OCI-LY7 (cell line): ENCODE measurements around the gene GPR180. TPM values are rescaled to one million over a fixed set of nuclear protein-coding genes. Genes with fewer than 3 reads are reported as not detected.

ENCODE experiments used
- Bru-seq: library from RNA; stranded (reverse); fragments of 400-500 nt; gene quantifications from one replicate; lab custom pipeline; 2021; lab: Mats Ljungman, UMichigan
- BruChase-seq, 2 experiments: library from RNA; stranded (reverse); fragments of 400-500 nt; gene quantifications; one replicate each; lab custom pipeline; 2021; lab: Mats Ljungman, UMichigan
- BruUV-seq: library from RNA; stranded (reverse); fragments of 400-500 nt; replicated peaks from 2 replicates; lab custom pipeline; 2021; lab: Mats Ljungman, UMichigan
- CTCF ChIA-PET: fragments of 300-600 bp; sonication (Branson Sonifier 250); formaldehyde crosslinking; loops from one replicate; lab custom pipeline; 2022; ENCODE audit warnings: antibody characterized with exemption; ENCODE audit not compliant: unreplicated experiment; lab: Charles Lee
- POLR2A ChIA-PET: fragments of 300-600 bp; sonication (Branson Sonifier 250); formaldehyde crosslinking; loops from one replicate; lab custom pipeline; 2022; ENCODE audit warnings: antibody characterized with exemption; lab: Charles Lee
- DNase-seq: peaks from one replicate; pipeline ENCODE4 v3.0.0-alpha.2; 2015; ENCODE audit warnings: low spot score
- H2AFZ ChIP-seq: fragments of 200-600 bp; sonication (generic), shearing (Covaris generic); 2 replicates; pipeline ENCODE4 v1.6.1; 2014; ENCODE audit warnings: mild to moderate bottlenecking, antibody characterized with exemption, low read length, moderate library complexity
- H3K27ac ChIP-seq: fragments of 200-600 bp; sonication (generic); 2 replicates; pipeline ENCODE4 v1.5.1; 2014; ENCODE audit warnings: mixed run types, low read depth, mild to moderate bottlenecking, moderate library complexity, low read length, inconsistent platforms; ENCODE audit not compliant: poor library complexity, severe bottlenecking
- H3K36me3 ChIP-seq: fragments of 200-600 bp; sonication (generic); 2 replicates; pipeline ENCODE4 v1.6.1; 2014; ENCODE audit warnings: mild to moderate bottlenecking, antibody characterized with exemption, low read length, moderate library complexity, mixed read lengths; ENCODE audit not compliant: insufficient read depth
- H3K4me1 ChIP-seq: fragments of 200-600 bp; sonication (generic); 2 replicates; pipeline ENCODE4 v1.5.1; 2014; ENCODE audit warnings: mild to moderate bottlenecking, low read length; ENCODE audit not compliant: insufficient read depth, poor library complexity, severe bottlenecking
- H3K4me2 ChIP-seq: fragments of 200-600 bp; sonication (generic); 2 replicates; pipeline ENCODE4 v1.6.1; 2014; ENCODE audit warnings: mild to moderate bottlenecking, low read length
- H3K4me3 ChIP-seq: fragments of 200-600 bp; sonication (generic); 2 replicates; pipeline ENCODE4 v1.5.1; 2014; ENCODE audit warnings: mild to moderate bottlenecking, low read depth, low read length; ENCODE audit not compliant: poor library complexity, severe bottlenecking
- H3K79me2 ChIP-seq: fragments of 200-600 bp; sonication (generic); 2 replicates; pipeline ENCODE4 v1.6.1; 2016; ENCODE audit warnings: low read depth, mild to moderate bottlenecking, low read length, moderate library complexity, mixed read lengths; ENCODE audit not compliant: insufficient read depth
- H3K9me2 ChIP-seq: fragments of 200-600 bp; sonication (generic); 2 replicates; pipeline ENCODE4 v1.6.1; 2016; ENCODE audit warnings: mild to moderate bottlenecking, low read length, mixed read lengths; ENCODE audit not compliant: insufficient read depth
- H3K9me3 ChIP-seq: fragments of 200-600 bp; sonication (generic); 2 replicates; pipeline ENCODE4 v1.6.1; 2014; ENCODE audit warnings: mild to moderate bottlenecking, mixed run types, low read length, mixed read lengths
- H4K20me1 ChIP-seq: fragments of 200-600 bp; sonication (generic); 2 replicates; pipeline ENCODE4 v1.6.1; 2014; ENCODE audit warnings: mild to moderate bottlenecking, antibody characterized with exemption, low read length, moderate library complexity, mixed read lengths; ENCODE audit not compliant: insufficient read depth
- EZH2phosphoT487 ChIP-seq: fragments of 200-600 bp; sonication (generic); IDR thresholded peaks from 2 replicates; pipeline ENCODE4 v1.6.1; 2018; ENCODE audit warnings: low read depth, borderline replicate concordance, mild to moderate bottlenecking, mixed run types, antibody characterized with exemption, low read length, moderate library complexity, mixed read lengths
- intact Hi-C: fragments of 100-400 bp; cut with micrococcal nuclease; formaldehyde crosslinking; loops from one replicate; pipeline ENCODE4 v1.10.0; 2022; ENCODE audit not compliant: unreplicated experiment
- long read RNA-seq: library from polyadenylated mRNA; stranded (forward); transcript quantifications from one replicate; pipeline ENCODE4 v2.0.0, GENCODE V29; 2022
- total RNA-seq, 2 experiments: library from RNA; depleted of rRNA in 1 of 2; stranded (reverse); fragments of >200 nt in 1 of 2; shearing (Covaris generic) in 1 of 2; gene quantifications; 2 replicates each; pipeline ENCODE4 v1.2.3, GENCODE V29; 2014 to 2022
- TF ChIP-seq, protein P1 (sequence below): fragments of 200-600 bp; sonication (generic); conservative IDR thresholded peaks from 2 replicates; pipeline ENCODE4 v1.5.1; 2014; ENCODE audit warnings: mild to moderate bottlenecking, antibody characterized with exemption, low read length, moderate library complexity, mixed read lengths

GPR180 gene
- total RNA-seq (2014; rRNA removed; shearing (Covaris generic)): 3.7 and 3.9 TPM in 2 replicates
- total RNA-seq (2022): 4.1 and 4.7 TPM in 2 replicates
- Bru-seq, nascent RNA: percentile 71 among the genes with signal in this experiment
- percentile 56 among the genes with signal in this experiment for BruChase-seq, experiment 1, labeled RNA remaining after a 6-hour chase
- BruChase-seq, experiment 2, labeled RNA remaining after a 2-hour chase: percentile 71 among the genes with signal in this experiment
- long read RNA-seq, full-length matches to known transcripts: 8 of 13 reads
- long read RNA-seq, partial matches to known transcripts: 1 of 13 reads
- long read RNA-seq, other reads (novel, unspliced or antisense): 4 of 13 reads

DNA sequence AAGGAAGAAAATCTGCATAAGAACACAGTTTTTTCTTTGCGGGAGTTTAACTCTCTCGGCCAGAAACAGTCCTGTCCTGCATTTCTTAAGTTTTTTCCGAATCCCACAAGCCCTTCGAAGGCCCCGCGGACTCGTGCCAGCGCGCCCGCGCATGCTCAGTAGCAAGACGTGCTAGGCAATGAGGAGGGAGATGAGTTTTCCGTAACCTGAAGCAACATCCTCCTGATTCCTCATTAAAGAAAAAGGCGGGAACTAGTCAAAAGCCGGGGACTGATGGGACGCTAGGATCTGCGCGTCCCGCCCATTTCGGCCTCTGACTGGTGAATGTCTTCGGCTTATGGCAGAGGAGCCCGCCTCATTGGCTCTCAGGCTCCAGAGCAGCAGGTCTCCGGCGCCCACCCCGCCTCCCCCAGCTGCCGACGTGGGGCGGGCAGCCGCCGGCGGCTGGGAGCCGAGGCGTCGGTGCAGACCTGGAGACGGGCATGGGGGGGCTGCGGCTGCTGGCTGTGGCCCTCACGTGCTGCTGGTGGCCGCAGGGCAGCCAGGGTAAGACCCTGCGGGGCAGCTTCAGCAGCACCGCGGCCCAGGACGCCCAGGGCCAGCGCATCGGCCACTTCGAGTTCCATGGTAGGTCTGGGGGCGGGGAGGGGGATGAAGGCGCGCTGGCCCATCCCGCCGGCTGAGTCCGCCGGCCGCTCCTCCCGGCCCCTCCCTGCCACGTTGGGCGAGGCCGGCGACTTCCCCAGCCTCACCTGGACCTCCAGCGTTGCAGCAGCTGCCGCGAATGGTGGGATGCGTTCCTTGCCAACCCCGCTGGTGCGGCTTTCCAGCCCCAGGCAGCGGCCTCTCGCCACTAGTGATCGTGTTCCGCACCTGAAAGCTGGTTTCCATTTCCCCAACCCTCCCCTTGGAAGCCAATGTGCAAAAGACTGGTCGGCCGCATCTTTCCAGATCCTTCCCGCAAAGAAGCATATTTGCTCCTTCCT lies at the start of gene GPR180:
TSS of gene GPR180 (plus strand) at position 412 of the 986 bp plus-strand sequence. CDS start at position 483, 71 bp downstream.
- Histone ChIP-seq H3K4me3 (peak within 1 kb of the TSS; percentile 94), H3K27ac (peak within 1 kb of the TSS; percentile 35), H3K9me3 (no peaks in the 10 kb centered on the region), H4K20me1 (no peaks in the 10 kb centered on the region), H3K9me2 (no peaks in the 10 kb centered on the region), H2AFZ (peak within 1 kb of the TSS; percentile 64; the same call in 1 of the 2 replicates), H3K4me2 (peak within 1 kb of the TSS; percentile 97), H3K79me2 (peaks cover 20% of the 10 kb centered on the region), H3K4me1 (peaks cover 11% of the 10 kb centered on the region), H3K36me3 (peaks cover 15% of the 10 kb centered on the region)
- TF ChIP-seq, protein P1, sequence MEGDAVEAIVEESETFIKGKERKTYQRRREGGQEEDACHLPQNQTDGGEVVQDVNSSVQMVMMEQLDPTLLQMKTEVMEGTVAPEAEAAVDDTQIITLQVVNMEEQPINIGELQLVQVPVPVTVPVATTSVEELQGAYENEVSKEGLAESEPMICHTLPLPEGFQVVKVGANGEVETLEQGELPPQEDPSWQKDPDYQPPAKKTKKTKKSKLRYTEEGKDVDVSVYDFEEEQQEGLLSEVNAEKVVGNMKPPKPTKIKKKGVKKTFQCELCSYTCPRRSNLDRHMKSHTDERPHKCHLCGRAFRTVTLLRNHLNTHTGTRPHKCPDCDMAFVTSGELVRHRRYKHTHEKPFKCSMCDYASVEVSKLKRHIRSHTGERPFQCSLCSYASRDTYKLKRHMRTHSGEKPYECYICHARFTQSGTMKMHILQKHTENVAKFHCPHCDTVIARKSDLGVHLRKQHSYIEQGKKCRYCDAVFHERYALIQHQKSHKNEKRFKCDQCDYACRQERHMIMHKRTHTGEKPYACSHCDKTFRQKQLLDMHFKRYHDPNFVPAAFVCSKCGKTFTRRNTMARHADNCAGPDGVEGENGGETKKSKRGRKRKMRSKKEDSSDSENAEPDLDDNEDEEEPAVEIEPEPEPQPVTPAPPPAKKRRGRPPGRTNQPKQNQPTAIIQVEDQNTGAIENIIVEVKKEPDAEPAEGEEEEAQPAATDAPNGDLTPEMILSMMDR: no peak
- TF ChIP-seq EZH2phosphoT487: no peak
- ChIA-PET POLR2A (no interaction called here), CTCF (no interaction called here)
- intact Hi-C loops: loop anchor here (5.0 kb wide), 1 partner anchor 54 kb away; no protein-coding TSS in a partner anchor
- no TSS peak for BruUV-seq
- DNase-seq: peak; percentile 95

DNA sequence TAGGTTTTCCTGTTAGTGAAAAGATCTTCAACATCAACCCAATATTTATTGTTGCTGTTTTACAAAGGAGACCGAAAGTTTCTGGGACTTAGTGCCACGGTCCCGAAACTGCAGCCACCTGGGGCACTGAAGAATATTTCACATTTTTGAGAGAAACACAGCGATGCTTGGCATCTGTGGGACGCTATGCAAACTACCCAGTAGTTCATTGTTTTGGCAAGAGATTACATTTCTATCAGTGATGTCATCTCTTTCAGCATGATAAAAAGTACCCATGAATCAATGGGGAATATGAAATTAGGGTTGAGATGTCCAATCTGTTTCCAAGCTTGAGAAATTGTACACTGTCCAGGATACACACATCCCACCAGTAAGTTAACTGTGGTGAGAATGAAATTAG lies 49.6 kb upstream of the GPR180 start:
- Histone ChIP-seq H3K9me2 (no peaks in the 10 kb centered on the region), H4K20me1 (no peaks in the 10 kb centered on the region), H3K36me3 (no peaks in the 10 kb centered on the region), H3K27ac (no peak overlapping the region), H3K79me2 (no peaks in the 10 kb centered on the region), H3K4me2 (peak overlapping the region; percentile 12; the same call in 1 of the 2 replicates), H3K9me3 (no peaks in the 10 kb centered on the region), H3K4me3 (no peak overlapping the region), H2AFZ (no peak overlapping the region), H3K4me1 (peaks cover 8% of the 10 kb centered on the region)
- TF ChIP-seq, protein P1: no peak
- TF ChIP-seq EZH2phosphoT487: no peak
- no TSS peak for BruUV-seq
- no peak for DNase-seq
- intact Hi-C loops: no loop called here
- CTCF ChIA-PET: no interaction called here
- POLR2A ChIA-PET: no interaction called here
